ENCODE data around the gene CTBS.

Gene CTBS

DNA sequence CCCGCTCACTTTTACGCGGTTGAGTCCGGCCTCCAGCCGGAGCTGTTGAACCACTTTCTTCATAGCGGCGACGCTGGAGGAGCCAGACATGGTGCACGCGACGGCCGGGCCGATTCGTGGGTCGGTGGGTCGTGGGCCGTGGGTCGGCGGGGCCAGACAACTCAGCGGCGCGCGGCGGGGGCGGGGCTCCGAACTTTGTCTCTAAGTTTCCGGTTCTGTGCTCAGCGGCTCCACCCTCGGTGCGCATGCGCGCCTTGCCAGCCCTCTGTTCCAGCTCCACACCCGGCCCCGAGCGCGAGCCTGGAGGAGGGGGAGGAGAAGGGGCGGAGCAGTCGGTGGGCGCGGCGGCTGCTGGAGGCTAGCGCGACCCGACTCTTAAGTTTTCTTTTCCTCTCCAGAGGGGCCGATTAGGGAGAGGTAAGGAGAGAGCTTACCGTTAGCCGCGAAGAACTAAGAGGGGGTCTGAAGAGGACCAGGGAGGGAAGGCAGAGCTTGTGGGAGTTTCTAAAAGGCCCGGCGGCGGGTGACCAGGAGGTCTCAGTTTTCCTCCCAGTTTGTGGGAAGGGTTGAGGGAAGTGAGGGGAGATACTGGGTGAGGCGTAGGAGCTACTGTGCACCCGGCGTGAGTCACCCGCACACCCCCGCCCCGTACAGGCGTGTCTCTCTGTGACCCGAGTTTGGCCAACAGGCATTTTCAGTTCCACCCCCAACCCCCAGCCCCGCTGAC is 68.1 kb downstream of the CTBS start, which contains the start of the genes GNG5 and SPATA1:
TSS of gene GNG5 (minus strand) at position 580 of the 727 bp plus-strand sequence. CDS start at position 90, 490 bp downstream.
TSS of gene SPATA1 (plus strand) at position 385 of the 727 bp plus-strand sequence. CDS start 9,974 bp downstream, outside the sequence.
- Histone ChIP-seq H3K27ac (replicated peaks; ENCODE audit: low read length) (peak within 1 kb of the TSS; percentile 99), H3K9me3 (replicated peaks in 1 of 2; ENCODE audit: control insufficient read depth in 2 of 2, insufficient read depth in 1 of 2, low read depth in 1 of 2, low read length in 2 of 2) (peaks cover 0 to 10% of the 10 kb centered on the region in 2 donors), H3K23ac (ENCODE audit: low read depth, low read length, poor library complexity) (peak within 1 kb of the TSS; percentile 46), H2AK5ac (ENCODE audit: low read depth, low read length) (peak within 1 kb of the TSS; percentile 26), H2AFZ (ENCODE audit: low read length) (peak within 1 kb of the TSS; percentile 98), H2BK120ac (ENCODE audit: low read depth, low read length) (no peak within 1 kb of the TSS), H2BK5ac (ENCODE audit: low read length) (peak within 1 kb of the TSS; percentile 84), H3K27me3 (ENCODE audit: control insufficient read depth in 3 of 3, insufficient read depth in 3 of 3, low read depth in 1 of 3, low read length in 3 of 3) (no peaks in the 10 kb centered on the region), H3K4me2 (ENCODE audit: insufficient read depth, low read length, poor library complexity, severe bottlenecking) (peak within 1 kb of the TSS; percentile 75), H3K4me1 (ENCODE audit: control insufficient read depth in 2 of 2, insufficient read depth in 1 of 2, low read depth in 1 of 2, low read length in 2 of 2) (peaks cover 0 to 9% of the 10 kb centered on the region in 2 donors), H3K36me3 (replicated peaks in 1 of 2; ENCODE audit: control insufficient read depth in 2 of 2, insufficient read depth in 2 of 2, low read length in 2 of 2) (peaks cover 0 to 17% of the 10 kb centered on the region in 2 donors), H3K4me3 (ENCODE audit: low read length in 2 of 2) (peak within 1 kb of the TSS; percentile 90 to 92), H4K8ac (ENCODE audit: low read depth, low read length) (no peak within 1 kb of the TSS), H4K91ac (ENCODE audit: low read depth, low read length, poor library complexity) (no peak within 1 kb of the TSS), H2BK15ac (ENCODE audit: low read length) (peak within 1 kb of the TSS; percentile 64), H3K14ac (ENCODE audit: low read length) (peak within 1 kb of the TSS; percentile 82), H3K9ac (ENCODE audit: low read depth, low read length, poor library complexity) (peak within 1 kb of the TSS; percentile 97), H3K18ac (ENCODE audit: low read length) (peak within 1 kb of the TSS; percentile 99), H3K4ac (ENCODE audit: low read length) (no peak within 1 kb of the TSS), H2BK12ac (ENCODE audit: low read length) (no peak within 1 kb of the TSS), H3K79me1 (ENCODE audit: low read depth, low read length) (no peaks in the 10 kb centered on the region)
- peak; percentile 97 for DNase-seq (ENCODE audit: low spot score)
- WGBS, 2 donors (ENCODE audit: extremely low coverage in 2 of 2, insufficient read length in 2 of 2, insufficient replicate concordance in 1 of 2): no CpG with 5 or more reads among the region's 60 CpGs

DNA sequence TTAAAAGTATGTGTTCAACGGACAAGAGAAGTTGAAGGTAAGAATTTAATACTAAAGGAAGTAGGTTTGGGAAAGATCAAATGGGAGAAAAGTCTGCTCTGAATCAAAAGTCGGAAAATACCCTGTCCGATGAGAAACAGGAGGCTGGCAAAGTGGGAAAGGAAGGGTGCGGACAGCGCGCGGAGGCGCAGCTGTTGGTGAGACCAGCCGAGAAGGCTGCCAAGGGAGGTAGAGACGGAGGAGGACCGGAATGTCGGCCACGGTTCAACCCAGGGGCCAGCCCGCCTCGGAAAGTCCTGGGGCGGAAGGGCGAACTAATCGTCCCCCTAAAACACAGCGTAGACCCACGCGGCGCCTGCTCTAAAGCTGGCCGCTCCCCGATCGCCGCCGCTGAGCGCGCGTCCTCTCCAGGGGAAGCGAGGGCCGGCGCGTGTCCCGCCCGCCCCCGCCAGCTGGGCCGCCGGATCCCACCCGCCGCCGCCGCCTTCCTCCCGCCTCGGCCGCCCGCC is 68.7 kb downstream of the CTBS start:
- Histone ChIP-seq H2BK15ac (ENCODE audit: low read length) (no peak overlapping the region), H3K79me1 (ENCODE audit: low read depth, low read length) (no peaks in the 10 kb centered on the region), H3K27me3 (ENCODE audit: control insufficient read depth in 3 of 3, insufficient read depth in 3 of 3, low read depth in 1 of 3, low read length in 3 of 3) (no peaks in the 10 kb centered on the region), H2BK120ac (ENCODE audit: low read depth, low read length) (no peak overlapping the region), H3K27ac (replicated peaks; ENCODE audit: low read length) (peak overlapping the region; percentile 99), H3K18ac (ENCODE audit: low read length) (peak overlapping the region; percentile 99), H3K23ac (ENCODE audit: low read depth, low read length, poor library complexity) (peak overlapping the region; percentile 46), H2AK5ac (ENCODE audit: low read depth, low read length) (peak overlapping the region; percentile 26), H4K91ac (ENCODE audit: low read depth, low read length, poor library complexity) (no peak overlapping the region), H2AFZ (ENCODE audit: low read length) (peak overlapping the region; percentile 98), H3K4me3 (ENCODE audit: low read length in 2 of 2) (peak overlapping the region; percentile 90 to 92), H3K36me3 (replicated peaks in 1 of 2; ENCODE audit: control insufficient read depth in 2 of 2, insufficient read depth in 2 of 2, low read length in 2 of 2) (peaks cover 0 to 23% of the 10 kb centered on the region in 2 donors), H3K9me3 (replicated peaks in 1 of 2; ENCODE audit: control insufficient read depth in 2 of 2, insufficient read depth in 1 of 2, low read depth in 1 of 2, low read length in 2 of 2) (peaks cover 0 to 10% of the 10 kb centered on the region in 2 donors), H3K9ac (ENCODE audit: low read depth, low read length, poor library complexity) (peak overlapping the region; percentile 97), H3K4ac (ENCODE audit: low read length) (no peak overlapping the region), H3K4me1 (ENCODE audit: control insufficient read depth in 2 of 2, insufficient read depth in 1 of 2, low read depth in 1 of 2, low read length in 2 of 2) (peaks cover 0 to 9% of the 10 kb centered on the region in 2 donors), H3K14ac (ENCODE audit: low read length) (peak overlapping the region; percentile 82), H2BK12ac (ENCODE audit: low read length) (no peak overlapping the region), H2BK5ac (ENCODE audit: low read length) (peak overlapping the region; percentile 84), H3K4me2 (ENCODE audit: insufficient read depth, low read length, poor library complexity, severe bottlenecking) (peak overlapping the region; percentile 75), H4K8ac (ENCODE audit: low read depth, low read length) (no peak overlapping the region)
- DNase-seq (ENCODE audit: low spot score): no peak
- no CpG with 5 or more reads among the region's 47 CpGs for WGBS, 2 donors (ENCODE audit: extremely low coverage in 2 of 2, insufficient read length in 2 of 2, insufficient replicate concordance in 1 of 2)

DNA sequence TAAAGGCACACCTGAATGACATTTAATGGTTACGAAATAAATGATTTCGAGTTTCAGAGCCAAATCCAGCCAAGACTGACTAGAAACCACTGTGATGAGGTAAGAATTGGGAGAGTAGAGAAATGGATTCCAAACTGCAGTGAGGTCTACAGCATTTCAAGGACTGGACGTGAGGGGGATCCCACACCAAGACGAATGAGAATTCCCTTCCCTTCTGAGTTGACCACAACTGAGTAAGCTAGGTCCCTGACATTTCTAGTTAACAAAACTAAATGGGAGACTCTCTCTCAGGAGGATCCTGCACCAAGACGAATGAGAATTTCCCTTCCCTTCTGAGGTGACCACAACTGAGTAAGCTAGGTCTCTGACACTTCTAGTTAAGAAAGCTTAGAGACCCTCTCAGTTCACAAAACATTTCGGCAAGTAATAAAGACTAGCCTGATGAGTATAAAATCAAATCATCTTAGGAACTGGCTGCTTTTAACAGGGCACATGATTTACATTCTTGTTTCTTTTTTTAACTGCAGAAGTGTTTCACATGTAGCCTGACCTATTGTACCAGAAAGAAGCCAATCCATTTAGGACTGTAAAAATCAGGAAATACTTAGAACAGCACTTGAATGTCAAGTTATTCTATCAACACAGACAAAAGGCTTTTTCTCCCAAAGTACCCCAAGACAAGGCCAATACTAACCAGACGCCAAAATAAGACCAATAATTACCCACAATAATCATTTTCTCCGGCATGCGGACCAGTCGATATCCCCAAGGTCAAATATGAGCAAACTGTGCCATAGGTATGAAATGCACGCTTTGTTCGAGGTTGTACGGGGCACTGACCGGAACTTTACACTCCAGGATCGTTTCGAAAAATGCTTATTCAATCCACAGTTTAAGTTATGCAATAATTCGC is 69.4 kb downstream of the CTBS start:
- DNase-seq (ENCODE audit: low spot score): no peak
- Histone ChIP-seq H4K8ac (ENCODE audit: low read depth, low read length) (no peak overlapping the region), H2BK12ac (ENCODE audit: low read length) (no peak overlapping the region), H3K14ac (ENCODE audit: low read length) (no peak overlapping the region), H3K9ac (ENCODE audit: low read depth, low read length, poor library complexity) (no peak overlapping the region), H3K23ac (ENCODE audit: low read depth, low read length, poor library complexity) (no peak overlapping the region), H3K36me3 (replicated peaks in 1 of 2; ENCODE audit: control insufficient read depth in 2 of 2, insufficient read depth in 2 of 2, low read length in 2 of 2) (peaks cover 2 to 31% of the 10 kb centered on the region in 2 donors), H3K4me2 (ENCODE audit: insufficient read depth, low read length, poor library complexity, severe bottlenecking) (peak overlapping the region; percentile 75), H2AK5ac (ENCODE audit: low read depth, low read length) (no peak overlapping the region), H4K91ac (ENCODE audit: low read depth, low read length, poor library complexity) (no peak overlapping the region), H3K79me1 (ENCODE audit: low read depth, low read length) (no peaks in the 10 kb centered on the region), H2BK15ac (ENCODE audit: low read length) (no peak overlapping the region), H3K4me3 (ENCODE audit: low read length in 2 of 2) (peak overlapping the region; percentile 90 to 92), H3K4ac (ENCODE audit: low read length) (no peak overlapping the region), H2AFZ (ENCODE audit: low read length) (peak overlapping the region; percentile 98), H2BK5ac (ENCODE audit: low read length) (no peak overlapping the region), H2BK120ac (ENCODE audit: low read depth, low read length) (no peak overlapping the region), H3K9me3 (replicated peaks in 1 of 2; ENCODE audit: control insufficient read depth in 2 of 2, insufficient read depth in 1 of 2, low read depth in 1 of 2, low read length in 2 of 2) (peaks cover 0 to 10% of the 10 kb centered on the region in 2 donors), H3K27ac (replicated peaks; ENCODE audit: low read length) (no peak overlapping the region), H3K4me1 (ENCODE audit: control insufficient read depth in 2 of 2, insufficient read depth in 1 of 2, low read depth in 1 of 2, low read length in 2 of 2) (peaks cover 0 to 9% of the 10 kb centered on the region in 2 donors), H3K18ac (ENCODE audit: low read length) (no peak overlapping the region), H3K27me3 (ENCODE audit: control insufficient read depth in 3 of 3, insufficient read depth in 3 of 3, low read depth in 1 of 3, low read length in 3 of 3) (no peaks in the 10 kb centered on the region)
- WGBS, 2 donors (ENCODE audit: extremely low coverage in 2 of 2, insufficient read length in 2 of 2, insufficient replicate concordance in 1 of 2): no CpG with 5 or more reads among the region's 17 CpGs
